MCF 10A (cell line): ENCODE results near the gene LPO. TPM values are rescaled to one million over a fixed set of nuclear protein-coding genes. Genes with fewer than 3 reads are reported as not detected.

Source experiments
- BruUV-seq: library from RNA; stranded (reverse); fragments of 400-500 nt; replicated peaks from 2 replicates; lab custom pipeline; 2021; lab: Mats Ljungman, UMichigan
- CTCF ChIA-PET: fragments of 300-600 bp; sonication (Branson Sonifier 250); formaldehyde crosslinking; extraction: SDS; loops from one replicate; lab custom pipeline; 2021; ENCODE audit warnings: antibody characterized with exemption, inconsistent platforms; lab: Yijun Ruan, JAX
- POLR2A ChIA-PET: fragments of 300-600, 350-650 bp; sonication (Branson Sonifier 250); formaldehyde crosslinking; extraction: SDS; loops from one replicate; lab custom pipeline; 2020; ENCODE audit warnings: antibody characterized with exemption, inconsistent platforms; lab: Yijun Ruan, JAX
- DNase-seq: peaks from one replicate; pipeline ENCODE4 v3.0.0-alpha.2; 2018; ENCODE audit not compliant: unreplicated experiment
- H3K27ac Mint-ChIP-seq: one replicate; pipeline ENCODE4 v1.8.0; 2022; ENCODE audit warnings: mild to moderate bottlenecking, low read depth, mixed read lengths; ENCODE audit not compliant: unreplicated experiment
- H3K27me3 Mint-ChIP-seq: one replicate; pipeline ENCODE4 v1.8.0; 2022; ENCODE audit warnings: mixed read lengths; ENCODE audit not compliant: insufficient read depth, unreplicated experiment
- H3K36me3 Mint-ChIP-seq: one replicate; pipeline ENCODE4 v1.8.0; 2022; ENCODE audit warnings: mild to moderate bottlenecking, moderate library complexity, mixed read lengths; ENCODE audit not compliant: insufficient read depth, unreplicated experiment
- H3K4me1 Mint-ChIP-seq: one replicate; pipeline ENCODE4 v1.8.0; 2022; ENCODE audit warnings: mixed read lengths; ENCODE audit not compliant: insufficient read depth, unreplicated experiment
- H3K4me3 Mint-ChIP-seq: one replicate; pipeline ENCODE4 v1.8.0; 2022; ENCODE audit warnings: mild to moderate bottlenecking, moderate library complexity, mixed read lengths; ENCODE audit not compliant: unreplicated experiment
- H3K9me3 Mint-ChIP-seq: one replicate; pipeline ENCODE4 v1.8.0; 2022; ENCODE audit warnings: mixed read lengths; ENCODE audit not compliant: unreplicated experiment
- intact Hi-C: fragments of 100-400 bp; cut with micrococcal nuclease; formaldehyde crosslinking; loops from 2 replicates; pipeline ENCODE4 v1.14.1; 2022
- total RNA-seq: library from RNA; stranded (reverse); gene quantifications from 2 replicates; pipeline ENCODE4 v1.2.3, GENCODE V29; 2022
- TF ChIP-seq, protein P1 (sequence below): fragments of 200-600 bp; IDR thresholded peaks from one replicate; pipeline ENCODE4 v1.8.0; 2022; ENCODE audit warnings: antibody characterized with exemption, mild to moderate bottlenecking; ENCODE audit not compliant: unreplicated experiment

LPO gene
- total RNA-seq, 1 experiment from 2014 or later: not detected

DNA sequence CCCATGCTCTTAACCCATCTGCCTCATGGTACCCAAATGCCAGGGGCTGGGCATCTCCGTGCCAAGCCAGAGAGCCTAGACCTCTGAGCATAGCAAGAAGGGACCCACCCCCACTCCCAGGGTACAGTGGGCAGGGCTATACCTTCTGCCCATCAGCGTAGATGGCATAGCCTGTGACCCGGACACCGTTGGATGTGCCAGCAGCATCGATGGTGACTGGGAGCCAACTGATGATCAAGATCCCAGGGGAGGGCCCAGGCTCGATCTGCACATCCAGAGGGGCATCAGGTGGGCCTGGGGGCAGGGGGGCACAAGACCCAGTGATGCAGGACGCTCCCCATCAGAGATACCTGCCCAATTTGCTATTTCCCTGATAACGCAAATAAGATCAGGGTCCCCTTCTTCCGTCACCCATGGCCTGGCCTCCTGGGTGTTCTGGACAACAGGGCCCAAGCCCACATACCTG is 73.1 kb downstream of the LPO start:
- Mint-ChIP-seq H3K27ac (no peak overlapping the region), H3K27me3 (peaks cover 11% of the 10 kb centered on the region), H3K36me3 (no peaks in the 10 kb centered on the region), H3K9me3 (no peaks in the 10 kb centered on the region), H3K4me3 (no peak overlapping the region), H3K4me1 (no peaks in the 10 kb centered on the region)
- BruUV-seq: no TSS peak
- TF ChIP-seq, protein P1, sequence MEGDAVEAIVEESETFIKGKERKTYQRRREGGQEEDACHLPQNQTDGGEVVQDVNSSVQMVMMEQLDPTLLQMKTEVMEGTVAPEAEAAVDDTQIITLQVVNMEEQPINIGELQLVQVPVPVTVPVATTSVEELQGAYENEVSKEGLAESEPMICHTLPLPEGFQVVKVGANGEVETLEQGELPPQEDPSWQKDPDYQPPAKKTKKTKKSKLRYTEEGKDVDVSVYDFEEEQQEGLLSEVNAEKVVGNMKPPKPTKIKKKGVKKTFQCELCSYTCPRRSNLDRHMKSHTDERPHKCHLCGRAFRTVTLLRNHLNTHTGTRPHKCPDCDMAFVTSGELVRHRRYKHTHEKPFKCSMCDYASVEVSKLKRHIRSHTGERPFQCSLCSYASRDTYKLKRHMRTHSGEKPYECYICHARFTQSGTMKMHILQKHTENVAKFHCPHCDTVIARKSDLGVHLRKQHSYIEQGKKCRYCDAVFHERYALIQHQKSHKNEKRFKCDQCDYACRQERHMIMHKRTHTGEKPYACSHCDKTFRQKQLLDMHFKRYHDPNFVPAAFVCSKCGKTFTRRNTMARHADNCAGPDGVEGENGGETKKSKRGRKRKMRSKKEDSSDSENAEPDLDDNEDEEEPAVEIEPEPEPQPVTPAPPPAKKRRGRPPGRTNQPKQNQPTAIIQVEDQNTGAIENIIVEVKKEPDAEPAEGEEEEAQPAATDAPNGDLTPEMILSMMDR: no peak
- POLR2A ChIA-PET: no interaction called here
- no peak for DNase-seq
- intact Hi-C loops: no loop called here
- CTCF ChIA-PET: interaction anchor here (0.6 to 1.0 kb wide), 4 partner anchors 112 to 304 kb away, joined by 3 to 8 read pairs (median 5); partner anchors contain the start of gene SRSF1

- Mint-ChIP-seq H3K36me3 (no peaks in the 10 kb centered on the region), H3K4me3 (no peak overlapping the region), H3K27me3 (peaks cover 4% of the 10 kb centered on the region), H3K9me3 (no peaks in the 10 kb centered on the region), H3K4me1 (no peaks in the 10 kb centered on the region), H3K27ac (no peak overlapping the region)
- BruUV-seq: no TSS peak
- DNase-seq: no peak
- TF ChIP-seq, protein P1: no peak
- POLR2A ChIA-PET: no interaction called here
- intact Hi-C loops: no loop called here
- CTCF ChIA-PET: interaction anchor here (0.9 to 1.0 kb wide), 3 partner anchors 112 to 305 kb away, joined by 3 to 8 read pairs (median 7); partner anchors contain the start of gene SRSF1
Observed at GRCh38 chr17:58312021-58312630, 73.7 kb downstream of the LPO start.

DNA sequence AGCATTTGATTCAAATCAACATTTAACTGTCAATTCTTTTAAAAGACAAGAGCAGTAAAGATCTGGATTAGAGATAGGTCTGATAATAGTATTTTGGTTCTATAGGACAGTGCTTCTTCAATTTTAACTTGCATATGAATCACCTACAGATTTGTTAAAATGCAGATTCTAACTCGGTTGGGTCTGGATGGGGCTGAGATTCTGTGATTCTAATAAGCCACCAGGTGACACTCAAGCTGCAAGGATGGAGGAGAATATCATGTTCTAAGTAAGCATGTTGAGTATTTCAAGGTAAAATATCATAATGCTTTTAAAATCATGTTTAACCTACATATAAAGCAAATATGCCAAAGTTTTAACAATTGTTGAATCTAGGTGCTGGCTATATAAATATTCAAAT is 74.4 kb downstream of the LPO start:
- no peak for DNase-seq
- intact Hi-C loops: no loop called here
- ChIA-PET CTCF (interaction anchor here (1.0 kb wide), 1 partner anchor 134 kb away, joined by 8 read pairs; no protein-coding TSS in a partner anchor), POLR2A (interaction anchor here (0.7 kb wide), 1 partner anchor 39 kb away, joined by 4 read pairs; no protein-coding TSS in a partner anchor)
- TF ChIP-seq, protein P1: no peak
- BruUV-seq: no TSS peak
- peaks cover 6% of the 10 kb centered on the region for H3K4me1 Mint-ChIP-seq
- H3K4me3 Mint-ChIP-seq: no peak overlapping the region
- H3K36me3 Mint-ChIP-seq: no peaks in the 10 kb centered on the region
- H3K9me3 Mint-ChIP-seq: no peaks in the 10 kb centered on the region
- no peak overlapping the region for H3K27ac Mint-ChIP-seq
- no peaks in the 10 kb centered on the region for H3K27me3 Mint-ChIP-seq

GRCh38 chr17:58313815-58314705 is 75.7 kb downstream of the LPO start:
- peaks cover 6% of the 10 kb centered on the region for H3K4me1 Mint-ChIP-seq
- no peaks in the 10 kb centered on the region for H3K9me3 Mint-ChIP-seq
- ChIA-PET POLR2A (interaction anchor here (0.6 kb wide), 1 partner anchor 367 kb away, joined by 3 read pairs; no protein-coding TSS in a partner anchor), CTCF (interaction anchor here (0.7 to 6.8 kb wide), 3 partner anchors 103 to 198 kb away, joined by 3 to 127 read pairs (median 33); partner anchors contain the start of gene RNF43)
- no peak overlapping the region for H3K4me3 Mint-ChIP-seq
- no peaks in the 10 kb centered on the region for H3K36me3 Mint-ChIP-seq
- H3K27ac Mint-ChIP-seq: no peak overlapping the region
- no TSS peak for BruUV-seq
- TF ChIP-seq, protein P1: no peak
- no peaks in the 10 kb centered on the region for H3K27me3 Mint-ChIP-seq
- DNase-seq: no peak
- intact Hi-C loops: no loop called here
